Neural cell (in vitro differentiated cells): Measurements from ENCODE around the gene DBR1. TPM values are rescaled to one million over a fixed set of nuclear protein-coding genes. Genes with fewer than 3 reads are reported as not detected.

ENCODE experiments used
- H2AFZ ChIP-seq: fragments of 200-600, 300-800 bp; sonication (generic), shearing (Covaris generic); 2 replicates; pipeline ENCODE4 v1.6.0; 2014; ENCODE audit warnings: low read depth, mild to moderate bottlenecking, antibody characterized with exemption, low read length, moderate library complexity
- H3F3A ChIP-seq: fragments of 200-600 bp; shearing (Covaris generic); 2 replicates; pipeline ENCODE4 v1.6.1; 2016; ENCODE audit warnings: mild to moderate bottlenecking, moderate library complexity, mixed read lengths, antibody characterized with exemption, low read length; ENCODE audit not compliant: insufficient read depth, poor library complexity, severe bottlenecking
- H3K27ac ChIP-seq: fragments of 200-600, 300-800 bp; sonication (generic), shearing (Covaris generic); 2 replicates; pipeline ENCODE4 v1.5.1; 2014; ENCODE audit warnings: mild to moderate bottlenecking, low read length, moderate library complexity
- H3K27me3 ChIP-seq: fragments of 300-800, 200-600 bp; sonication (generic), shearing (Covaris generic); 2 replicates; pipeline ENCODE4 v1.6.0; 2014; ENCODE audit warnings: mild to moderate bottlenecking, low read depth, low read length, moderate library complexity; ENCODE audit not compliant: insufficient read depth
- H3K36me3 ChIP-seq: fragments of 300-800, 200-600 bp; sonication (generic), shearing (Covaris generic); 2 replicates; pipeline ENCODE4 v1.5.1; 2014; ENCODE audit warnings: mild to moderate bottlenecking, antibody characterized with exemption, low read length, moderate library complexity; ENCODE audit not compliant: insufficient read depth
- H3K4me2 ChIP-seq: fragments of 300-800, 200-600 bp; sonication (generic), shearing (Covaris generic); 2 replicates; pipeline ENCODE4 v1.6.0; 2014; ENCODE audit warnings: mild to moderate bottlenecking, low read length
- H3K4me3 ChIP-seq: fragments of 300-800, 200-600 bp; sonication (generic), shearing (Covaris generic); 2 replicates; pipeline ENCODE4 v1.5.1; 2014; ENCODE audit warnings: mild to moderate bottlenecking, low read length, moderate library complexity
- H3K79me2 ChIP-seq: fragments of 200-600 bp; shearing (Covaris generic); replicated peaks from 2 replicates; pipeline ENCODE4 v1.6.0; 2014; ENCODE audit warnings: mild to moderate bottlenecking, low read length, moderate library complexity; ENCODE audit not compliant: insufficient read depth
- H3K9ac ChIP-seq: fragments of 300-800, 200-600 bp; sonication (generic), shearing (Covaris generic); 2 replicates; pipeline ENCODE4 v1.6.1; 2016; ENCODE audit warnings: mild to moderate bottlenecking, low read length, mixed read lengths
- H3K9me2 ChIP-seq: fragments of 200-600 bp; shearing (Covaris generic); 2 replicates; pipeline ENCODE4 v1.6.1; 2016; ENCODE audit warnings: mild to moderate bottlenecking, low read length, mixed read lengths; ENCODE audit not compliant: insufficient read depth
- H3K9me3 ChIP-seq: fragments of 200-600, 300-800 bp; sonication (generic), shearing (Covaris generic); 2 replicates; pipeline ENCODE4 v1.6.1; 2016; ENCODE audit warnings: mild to moderate bottlenecking, mixed run types, low read length, moderate library complexity, mixed read lengths
- H4K20me1 ChIP-seq: fragments of 200-600 bp; shearing (Covaris generic); 2 replicates; pipeline ENCODE4 v1.6.1; 2016; ENCODE audit warnings: mild to moderate bottlenecking, mixed run types; ENCODE audit not compliant: insufficient read depth
- CTCF ChIP-seq: fragments of 450-650 bp; IDR thresholded peaks from 2 replicates; pipeline ENCODE4 v1.5.1; 2014; ENCODE audit warnings: antibody characterized with exemption, mild to moderate bottlenecking, moderate library complexity; ENCODE audit not compliant: poor library complexity, severe bottlenecking
- EP300 ChIP-seq: fragments of 450-650 bp; conservative IDR thresholded peaks from 2 replicates; pipeline ENCODE4 v1.6.1; 2014; ENCODE audit warnings: antibody characterized with exemption, mild to moderate bottlenecking, moderate library complexity; ENCODE audit not compliant: poor library complexity, severe bottlenecking
- EZH2 ChIP-seq: fragments of 200-600, 300-800 bp; shearing (Covaris generic), sonication (generic); IDR thresholded peaks from 2 replicates; pipeline ENCODE4 v1.6.1; 2014; ENCODE audit warnings: antibody characterized with exemption, low read length, borderline replicate concordance, mild to moderate bottlenecking; ENCODE audit not compliant: insufficient read depth, poor library complexity, severe bottlenecking
- MXI1 ChIP-seq: fragments of 450-650 bp; conservative IDR thresholded peaks from 2 replicates; pipeline ENCODE4 v1.6.1; 2014; ENCODE audit warnings: antibody characterized with exemption, mild to moderate bottlenecking; ENCODE audit not compliant: poor library complexity, severe bottlenecking
- POLR2AphosphoS5 ChIP-seq: IDR thresholded peaks from 2 replicates; pipeline ENCODE4 v1.6.1; 2012
- RAD21 ChIP-seq: fragments of 450-650 bp; conservative IDR thresholded peaks from 2 replicates; pipeline ENCODE4 v1.6.1; 2014; ENCODE audit warnings: antibody characterized with exemption, mild to moderate bottlenecking, moderate library complexity
- SMC3 ChIP-seq: fragments of 450-650 bp; conservative IDR thresholded peaks from 2 replicates; pipeline ENCODE4 v1.6.1; 2014; ENCODE audit warnings: antibody characterized with exemption, mild to moderate bottlenecking, moderate library complexity; ENCODE audit not compliant: poor library complexity
- TAF1 ChIP-seq: IDR thresholded peaks from 2 replicates; pipeline ENCODE4 v1.6.1; 2012; ENCODE audit warnings: low read depth
- polyA plus RNA-seq: library from polyadenylated mRNA; depleted of rRNA; stranded (reverse); fragments of >200 nt; gene quantifications from 2 replicates; pipeline ENCODE4 v1.2.3, GENCODE V29; 2014
- TF ChIP-seq, protein P1 (sequence below): IDR thresholded peaks from 2 replicates; pipeline ENCODE4 v1.6.1; 2012; ENCODE audit warnings: borderline replicate concordance

The DBR1 gene
- polyA plus RNA-seq, 1 donor from 2014 or later: 32.4 TPM

DNA sequence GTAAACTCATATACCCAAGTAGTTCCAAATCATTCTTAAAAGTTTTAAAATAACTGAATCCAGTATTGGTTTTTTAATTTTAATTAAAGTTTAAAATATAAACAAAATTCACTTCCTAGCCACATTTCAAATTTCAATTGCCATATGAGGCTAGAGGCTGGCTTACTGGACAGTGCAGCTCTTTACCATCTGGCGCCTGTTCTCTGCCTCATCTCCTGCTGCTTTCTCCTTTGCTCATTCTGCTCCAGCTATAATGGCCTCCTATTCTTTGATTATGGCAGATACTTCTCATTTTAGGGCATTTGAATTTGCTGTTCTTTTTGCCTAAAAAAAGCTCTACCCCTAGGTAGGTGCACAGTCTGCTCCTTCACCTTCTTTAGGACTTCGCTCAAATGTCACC lies 31.5 kb upstream of the DBR1 start:
- H2AFZ ChIP-seq: no peak overlapping the region
- H3K27ac ChIP-seq: no peak overlapping the region
- TF ChIP-seq SMC3 (no peak), MXI1 (no peak), CTCF (no peak), POLR2AphosphoS5 (no peak), RAD21 (no peak), EP300 (no peak), EZH2 (no peak), TAF1 (no peak)
- TF ChIP-seq, protein P1, sequence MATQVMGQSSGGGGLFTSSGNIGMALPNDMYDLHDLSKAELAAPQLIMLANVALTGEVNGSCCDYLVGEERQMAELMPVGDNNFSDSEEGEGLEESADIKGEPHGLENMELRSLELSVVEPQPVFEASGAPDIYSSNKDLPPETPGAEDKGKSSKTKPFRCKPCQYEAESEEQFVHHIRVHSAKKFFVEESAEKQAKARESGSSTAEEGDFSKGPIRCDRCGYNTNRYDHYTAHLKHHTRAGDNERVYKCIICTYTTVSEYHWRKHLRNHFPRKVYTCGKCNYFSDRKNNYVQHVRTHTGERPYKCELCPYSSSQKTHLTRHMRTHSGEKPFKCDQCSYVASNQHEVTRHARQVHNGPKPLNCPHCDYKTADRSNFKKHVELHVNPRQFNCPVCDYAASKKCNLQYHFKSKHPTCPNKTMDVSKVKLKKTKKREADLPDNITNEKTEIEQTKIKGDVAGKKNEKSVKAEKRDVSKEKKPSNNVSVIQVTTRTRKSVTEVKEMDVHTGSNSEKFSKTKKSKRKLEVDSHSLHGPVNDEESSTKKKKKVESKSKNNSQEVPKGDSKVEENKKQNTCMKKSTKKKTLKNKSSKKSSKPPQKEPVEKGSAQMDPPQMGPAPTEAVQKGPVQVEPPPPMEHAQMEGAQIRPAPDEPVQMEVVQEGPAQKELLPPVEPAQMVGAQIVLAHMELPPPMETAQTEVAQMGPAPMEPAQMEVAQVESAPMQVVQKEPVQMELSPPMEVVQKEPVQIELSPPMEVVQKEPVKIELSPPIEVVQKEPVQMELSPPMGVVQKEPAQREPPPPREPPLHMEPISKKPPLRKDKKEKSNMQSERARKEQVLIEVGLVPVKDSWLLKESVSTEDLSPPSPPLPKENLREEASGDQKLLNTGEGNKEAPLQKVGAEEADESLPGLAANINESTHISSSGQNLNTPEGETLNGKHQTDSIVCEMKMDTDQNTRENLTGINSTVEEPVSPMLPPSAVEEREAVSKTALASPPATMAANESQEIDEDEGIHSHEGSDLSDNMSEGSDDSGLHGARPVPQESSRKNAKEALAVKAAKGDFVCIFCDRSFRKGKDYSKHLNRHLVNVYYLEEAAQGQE: no peak
- no peaks in the 10 kb centered on the region for H3F3A ChIP-seq
- no peaks in the 10 kb centered on the region for H3K27me3 ChIP-seq
- no peak overlapping the region for H3K4me3 ChIP-seq
- H3K9ac ChIP-seq: no peak overlapping the region
- H3K9me3 ChIP-seq: no peaks in the 10 kb centered on the region
- H3K36me3 ChIP-seq: no peaks in the 10 kb centered on the region
- peaks cover 58% of the 10 kb centered on the region for H3K79me2 ChIP-seq
- H3K9me2 ChIP-seq: no peaks in the 10 kb centered on the region
- no peaks in the 10 kb centered on the region for H4K20me1 ChIP-seq
- H3K4me2 ChIP-seq: no peak overlapping the region

GRCh38 chr3:138205527-138205926 lies 30.8 kb upstream of the DBR1 start:
- H3K36me3 ChIP-seq: no peaks in the 10 kb centered on the region
- H3K4me3 ChIP-seq: no peak overlapping the region
- no peaks in the 10 kb centered on the region for H4K20me1 ChIP-seq
- peaks cover 61% of the 10 kb centered on the region for H3K79me2 ChIP-seq
- no peaks in the 10 kb centered on the region for H3F3A ChIP-seq
- H3K9ac ChIP-seq: no peak overlapping the region
- H2AFZ ChIP-seq: no peak overlapping the region
- no peaks in the 10 kb centered on the region for H3K27me3 ChIP-seq
- no peak overlapping the region for H3K27ac ChIP-seq
- H3K9me2 ChIP-seq: no peaks in the 10 kb centered on the region
- H3K9me3 ChIP-seq: no peaks in the 10 kb centered on the region
- no peak overlapping the region for H3K4me2 ChIP-seq
- no peak for TF ChIP-seq TAF1
- no peak for TF ChIP-seq SMC3
- TF ChIP-seq EZH2: no peak
- TF ChIP-seq RAD21: no peak
- TF ChIP-seq CTCF: no peak
- TF ChIP-seq EP300: no peak
- TF ChIP-seq, protein P1: no peak
- TF ChIP-seq MXI1: no peak
- no peak for TF ChIP-seq POLR2AphosphoS5
